Muscle of leg (tissue), 11 donors: Measurements from ENCODE around the gene ZBTB32. TPM values are rescaled to one million over a fixed set of nuclear protein-coding genes. Genes with fewer than 3 reads are reported as not detected.
A peak's percentile ranks its signal among the peaks of the same experiment; 100 is the strongest.
"Not testable (repeated sequence)": the region's sequence is repeated elsewhere in the genome, so short reads cannot be mapped to it uniquely, and the experiment has no call there.

Source experiments
- DNase-seq: peaks from one replicate; pipeline ENCODE4 v3.0.0; 2013
- H3K27ac ChIP-seq: one replicate; pipeline ENCODE4 v1.5.1; 2013; ENCODE audit warnings: mild to moderate bottlenecking, low read length, control low read depth
- H3K27me3 ChIP-seq: one replicate; pipeline ENCODE4 v1.6.1; 2013; ENCODE audit warnings: low read length; ENCODE audit not compliant: control insufficient read depth, insufficient read depth
- H3K36me3 ChIP-seq: one replicate; pipeline ENCODE4 v1.6.1; 2013; ENCODE audit warnings: low read length; ENCODE audit not compliant: control insufficient read depth, insufficient read depth
- H3K4me1 ChIP-seq: one replicate; pipeline ENCODE4 v1.6.1; 2013; ENCODE audit warnings: low read length; ENCODE audit not compliant: control insufficient read depth, insufficient read depth
- H3K4me3 ChIP-seq: one replicate; pipeline ENCODE4 v1.5.1; 2013; ENCODE audit warnings: low read length, control low read depth
- H3K9me3 ChIP-seq: replicated peaks from 2 replicates; pipeline ENCODE4 v1.6.1; 2013; ENCODE audit warnings: low read depth, low read length; ENCODE audit not compliant: control insufficient read depth
- WGBS: methylation state at CpG from one replicate; pipeline ENCODE4 v1.1.5; 2013; ENCODE audit warnings: missing lambda C conversion rate; ENCODE audit not compliant: insufficient coverage; 5-methylcytosine and 5-hydroxymethylcytosine counted together
- polyA plus RNA-seq, 8 donors: library from polyadenylated mRNA; unstranded; fragments of 120-200 nt; gene quantifications; one replicate each; pipeline versions ENCODE4 v1.2.1 to v1.2.3, GENCODE V29; 2013; ENCODE audit warnings: inconsistent platforms in 1 of 8, low replicate concordance in 1 of 8; ENCODE audit not compliant: insufficient read length in 8 of 8, insufficient read depth in 1 of 8
- total RNA-seq: library from RNA; stranded (reverse); fragments of 120-200 nt; gene quantifications from one replicate; pipeline ENCODE4 v1.2.4, GENCODE V29; 2013

ZBTB32 gene
- total and polyA plus RNA-seq, 9 donors = 0.25 to 0.40 (median 0.36) TPM; not detected in 3

DNA sequence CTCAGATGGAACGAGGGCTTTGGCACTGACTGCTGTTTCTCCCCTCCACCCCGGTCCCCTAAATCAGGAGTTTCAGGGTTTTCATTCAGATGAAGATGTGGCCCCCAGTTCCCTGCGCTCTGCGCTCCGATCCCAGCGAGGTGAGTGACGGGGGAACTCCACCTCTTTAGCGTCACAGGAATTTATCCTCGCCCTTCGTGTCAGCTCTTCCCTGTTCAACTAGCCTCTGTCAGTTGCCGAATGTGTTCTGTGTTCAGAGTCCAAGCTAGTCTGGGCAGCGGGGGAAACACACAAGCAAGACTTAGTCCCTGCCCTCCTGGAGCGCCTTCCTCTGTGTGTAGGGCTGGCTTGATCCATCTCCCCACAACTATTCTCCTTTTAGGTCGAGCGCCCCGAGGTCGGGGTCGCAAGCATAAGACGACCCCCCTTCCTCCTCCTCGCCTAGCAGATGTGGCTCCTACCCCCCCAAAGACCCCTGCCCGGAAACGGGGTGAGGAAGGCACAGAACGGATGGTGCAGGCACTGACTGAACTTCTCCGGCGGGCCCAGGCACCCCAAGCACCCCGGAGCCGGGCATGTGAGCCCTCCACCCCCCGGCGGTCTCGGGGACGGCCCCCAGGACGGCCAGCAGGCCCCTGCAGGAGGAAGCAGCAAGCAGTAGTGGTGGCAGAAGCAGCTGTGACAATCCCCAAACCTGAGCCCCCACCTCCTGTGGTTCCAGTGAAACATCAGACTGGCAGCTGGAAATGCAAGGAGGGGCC lies 15.2 kb downstream of the ZBTB32 start:
- H3K36me3 ChIP-seq = peaks cover 49% of the 10 kb centered on the region

DNA sequence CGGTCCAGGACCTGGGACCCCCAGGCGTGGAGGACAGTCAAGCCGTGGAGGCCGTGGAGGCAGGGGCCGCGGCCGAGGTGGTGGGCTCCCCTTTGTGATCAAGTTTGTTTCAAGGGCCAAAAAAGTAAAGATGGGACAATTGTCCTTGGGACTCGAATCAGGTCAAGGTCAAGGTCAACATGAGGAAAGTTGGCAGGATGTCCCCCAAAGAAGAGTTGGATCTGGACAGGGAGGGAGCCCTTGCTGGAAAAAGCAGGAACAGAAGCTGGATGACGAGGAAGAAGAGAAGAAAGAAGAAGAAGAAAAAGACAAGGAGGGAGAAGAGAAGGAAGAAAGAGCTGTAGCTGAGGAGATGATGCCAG lies 15.8 kb downstream of the ZBTB32 start:
- H3K4me1 ChIP-seq = peaks cover 19% of the 10 kb centered on the region
- WGBS = 90% methylated on average over 9 of the region's 9 CpGs
- no peaks in the 10 kb centered on the region for H3K27me3 ChIP-seq
- no peaks in the 10 kb centered on the region for H3K9me3 ChIP-seq
- no peak overlapping the region for H3K4me3 ChIP-seq
- no peak for DNase-seq
- peaks cover 55% of the 10 kb centered on the region for H3K36me3 ChIP-seq
- H3K27ac ChIP-seq = no peak overlapping the region

More for the DNA sequence above, 15.2 kb downstream of the ZBTB32 start:
- no peak overlapping the region for H3K27ac ChIP-seq
- DNase-seq = no peak
- H3K4me3 ChIP-seq = peak overlapping the region; percentile 86
- 85% methylated on average over 25 of the region's 32 CpGs for WGBS
- H3K4me1 ChIP-seq = peaks cover 19% of the 10 kb centered on the region
- no peaks in the 10 kb centered on the region for H3K27me3 ChIP-seq
- H3K9me3 ChIP-seq = no peaks in the 10 kb centered on the region

DNA sequence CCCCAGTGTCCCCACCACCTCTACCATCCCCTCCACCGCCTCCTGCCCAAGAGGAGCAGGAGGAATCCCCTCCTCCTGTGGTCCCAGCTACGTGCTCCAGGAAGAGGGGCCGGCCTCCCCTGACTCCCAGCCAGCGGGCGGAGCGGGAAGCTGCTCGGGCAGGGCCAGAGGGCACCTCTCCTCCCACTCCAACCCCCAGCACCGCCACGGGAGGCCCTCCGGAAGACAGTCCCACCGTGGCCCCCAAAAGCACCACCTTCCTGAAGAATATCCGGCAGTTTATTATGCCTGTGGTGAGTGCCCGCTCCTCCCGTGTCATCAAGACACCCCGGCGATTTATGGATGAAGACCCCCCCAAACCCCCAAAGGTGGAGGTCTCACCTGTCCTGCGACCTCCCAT lies 16.3 kb downstream of the ZBTB32 start:
- H3K4me1 ChIP-seq = peaks cover 18% of the 10 kb centered on the region
- no peaks in the 10 kb centered on the region for H3K27me3 ChIP-seq
- H3K4me3 ChIP-seq = no peak overlapping the region
- DNase-seq = no peak
- H3K27ac ChIP-seq = no peak overlapping the region
- H3K36me3 ChIP-seq = peaks cover 60% of the 10 kb centered on the region
- 90% methylated on average over 14 of the region's 17 CpGs for WGBS
- H3K9me3 ChIP-seq = no peaks in the 10 kb centered on the region

DNA sequence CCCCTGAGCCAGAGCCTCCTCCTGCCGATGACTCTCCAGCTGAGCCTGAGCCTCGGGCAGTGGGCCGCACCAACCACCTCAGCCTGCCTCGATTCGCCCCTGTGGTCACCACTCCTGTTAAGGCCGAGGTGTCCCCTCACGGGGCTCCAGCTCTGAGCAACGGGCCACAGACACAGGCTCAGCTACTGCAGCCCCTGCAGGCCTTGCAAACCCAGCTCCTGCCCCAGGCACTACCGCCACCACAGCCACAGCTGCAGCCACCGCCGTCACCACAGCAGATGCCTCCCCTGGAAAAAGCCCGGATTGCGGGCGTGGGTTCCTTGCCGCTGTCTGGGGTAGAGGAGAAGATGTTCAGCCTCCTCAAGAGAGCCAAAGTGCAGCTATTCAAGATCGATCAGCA lies 17.0 kb downstream of the ZBTB32 start:
- Histone ChIP-seq H3K36me3 (peaks cover 67% of the 10 kb centered on the region), H3K27me3 (no peaks in the 10 kb centered on the region), H3K9me3 (no peaks in the 10 kb centered on the region), H3K4me1 (peaks cover 11% of the 10 kb centered on the region), H3K27ac (no peak overlapping the region), H3K4me3 (no peak overlapping the region)
- no peak for DNase-seq
- 87% methylated on average over 9 of the region's 16 CpGs for WGBS

DNA sequence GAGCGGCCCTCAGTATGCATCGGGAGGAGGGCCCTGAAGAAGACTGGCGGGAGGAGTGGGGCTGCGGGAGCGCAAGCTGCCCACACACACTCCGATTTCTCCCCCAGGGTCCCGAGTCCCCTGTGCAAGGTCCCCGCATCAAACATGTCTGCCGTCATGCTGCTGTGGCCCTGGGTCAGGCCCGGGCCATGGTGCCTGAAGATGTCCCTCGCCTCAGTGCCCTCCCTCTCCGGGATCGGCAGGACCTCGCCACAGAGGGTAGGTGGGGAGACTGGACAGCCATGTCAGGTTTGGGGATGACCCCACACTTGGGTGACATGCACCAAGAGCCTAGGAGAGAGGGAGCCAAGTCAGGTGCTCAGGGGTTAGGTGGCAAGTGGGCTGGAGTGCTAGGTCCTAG lies 18.1 kb downstream of the ZBTB32 start:
- 95% methylated on average over 14 of the region's 14 CpGs for WGBS
- H3K4me3 ChIP-seq = no peak overlapping the region
- H3K9me3 ChIP-seq = no peaks in the 10 kb centered on the region
- no peaks in the 10 kb centered on the region for H3K27me3 ChIP-seq
- no peak overlapping the region for H3K27ac ChIP-seq
- no peak for DNase-seq
- H3K36me3 ChIP-seq = peaks cover 76% of the 10 kb centered on the region
- H3K4me1 ChIP-seq = peaks cover 11% of the 10 kb centered on the region

DNA sequence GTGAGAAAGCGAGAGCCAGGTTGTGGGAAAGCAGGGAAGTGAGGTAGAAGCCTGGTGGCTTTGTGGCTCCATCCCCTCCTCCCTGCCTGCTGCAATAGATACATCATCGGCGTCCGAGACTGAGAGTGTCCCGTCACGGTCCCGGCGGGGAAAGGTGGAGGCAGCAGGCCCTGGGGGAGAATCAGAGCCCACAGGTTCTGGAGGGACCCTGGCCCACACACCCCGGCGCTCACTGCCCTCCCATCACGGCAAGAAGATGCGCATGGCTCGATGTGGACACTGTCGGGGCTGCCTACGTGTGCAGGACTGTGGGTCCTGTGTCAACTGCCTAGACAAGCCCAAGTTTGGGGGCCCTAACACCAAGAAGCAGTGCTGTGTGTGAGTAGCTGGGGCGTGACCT lies 18.5 kb downstream of the ZBTB32 start:
- Histone ChIP-seq H3K9me3 (no peaks in the 10 kb centered on the region), H3K27ac (no peak overlapping the region), H3K4me1 (peaks cover 11% of the 10 kb centered on the region), H3K4me3 (no peak overlapping the region), H3K27me3 (no peaks in the 10 kb centered on the region), H3K36me3 (peaks cover 80% of the 10 kb centered on the region)
- WGBS = 96% methylated on average over 10 of the region's 16 CpGs
- DNase-seq = no peak

DNA sequence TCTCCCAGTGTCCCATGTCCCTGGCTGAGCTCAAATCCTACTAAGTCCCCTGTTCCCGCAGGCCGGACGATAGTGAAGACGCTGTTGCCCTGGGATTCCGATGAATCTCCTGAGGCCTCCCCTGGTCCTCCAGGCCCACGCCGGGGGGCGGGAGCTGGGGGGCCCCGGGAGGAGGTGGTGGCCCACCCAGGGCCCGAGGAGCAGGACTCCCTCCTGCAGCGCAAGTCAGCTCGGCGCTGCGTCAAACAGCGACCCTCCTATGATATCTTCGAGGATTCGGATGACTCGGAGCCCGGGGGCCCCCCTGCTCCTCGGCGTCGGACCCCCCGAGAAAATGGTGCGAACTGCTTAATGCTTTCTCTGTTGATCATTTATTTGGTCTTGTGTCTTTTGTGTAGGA lies 19.3 kb downstream of the ZBTB32 start:
- no peaks in the 10 kb centered on the region for H3K27me3 ChIP-seq
- no peak overlapping the region for H3K27ac ChIP-seq
- 93% methylated on average over 24 of the region's 24 CpGs for WGBS
- H3K4me3 ChIP-seq = no peak overlapping the region
- no peak for DNase-seq
- H3K9me3 ChIP-seq = no peaks in the 10 kb centered on the region
- peaks cover 11% of the 10 kb centered on the region for H3K4me1 ChIP-seq
- peaks cover 88% of the 10 kb centered on the region for H3K36me3 ChIP-seq

DNA sequence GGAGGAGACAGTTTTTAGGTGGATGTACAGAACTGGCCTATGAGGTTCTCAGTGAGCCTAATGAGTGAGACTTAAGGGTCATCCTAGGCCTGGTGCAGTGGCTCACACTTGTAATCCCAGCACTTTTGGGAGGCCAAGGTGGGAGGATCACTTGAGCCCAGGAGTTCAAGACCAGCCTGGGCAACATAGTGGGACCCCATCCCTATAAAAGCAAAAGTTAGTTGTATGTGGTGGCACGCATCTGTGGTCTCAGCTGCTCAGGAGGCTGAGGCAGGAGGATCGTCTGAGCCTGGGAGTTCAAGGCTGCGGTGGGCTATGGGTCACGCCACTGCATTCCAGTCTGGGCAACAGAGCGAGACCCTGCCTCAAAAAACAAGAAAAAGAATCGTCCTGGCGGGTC lies 19.8 kb downstream of the ZBTB32 start:
- H3K27ac ChIP-seq, H3K4me3 ChIP-seq, DNase-seq, H3K27me3 ChIP-seq, H3K9me3 ChIP-seq, H3K4me1 ChIP-seq: not testable (repeated sequence)
- WGBS = 100% methylated on average over 6 of the region's 7 CpGs
- peaks cover 92% of the 10 kb centered on the region for H3K36me3 ChIP-seq

DNA sequence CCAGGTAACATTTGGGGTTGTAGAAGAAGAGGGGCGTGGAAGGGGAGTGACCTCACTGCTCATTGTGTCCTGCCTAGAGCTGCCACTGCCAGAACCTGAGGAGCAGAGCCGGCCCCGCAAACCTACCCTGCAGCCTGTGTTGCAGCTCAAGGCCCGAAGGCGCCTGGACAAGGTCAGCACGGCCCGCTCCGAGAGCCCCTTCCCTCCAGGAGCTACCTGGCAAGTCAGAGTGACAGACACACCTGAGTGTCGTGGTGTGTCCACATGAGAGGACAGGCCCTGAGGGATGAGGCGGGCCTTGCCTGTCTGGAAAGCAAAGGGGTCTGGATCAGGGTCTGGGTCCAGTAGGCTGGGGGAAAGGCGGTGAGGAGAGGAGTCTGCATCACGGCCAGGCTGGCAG lies 20.2 kb downstream of the ZBTB32 start:
- 94% methylated on average over 11 of the region's 12 CpGs for WGBS
- H3K9me3 ChIP-seq = no peaks in the 10 kb centered on the region
- DNase-seq = no peak

DNA sequence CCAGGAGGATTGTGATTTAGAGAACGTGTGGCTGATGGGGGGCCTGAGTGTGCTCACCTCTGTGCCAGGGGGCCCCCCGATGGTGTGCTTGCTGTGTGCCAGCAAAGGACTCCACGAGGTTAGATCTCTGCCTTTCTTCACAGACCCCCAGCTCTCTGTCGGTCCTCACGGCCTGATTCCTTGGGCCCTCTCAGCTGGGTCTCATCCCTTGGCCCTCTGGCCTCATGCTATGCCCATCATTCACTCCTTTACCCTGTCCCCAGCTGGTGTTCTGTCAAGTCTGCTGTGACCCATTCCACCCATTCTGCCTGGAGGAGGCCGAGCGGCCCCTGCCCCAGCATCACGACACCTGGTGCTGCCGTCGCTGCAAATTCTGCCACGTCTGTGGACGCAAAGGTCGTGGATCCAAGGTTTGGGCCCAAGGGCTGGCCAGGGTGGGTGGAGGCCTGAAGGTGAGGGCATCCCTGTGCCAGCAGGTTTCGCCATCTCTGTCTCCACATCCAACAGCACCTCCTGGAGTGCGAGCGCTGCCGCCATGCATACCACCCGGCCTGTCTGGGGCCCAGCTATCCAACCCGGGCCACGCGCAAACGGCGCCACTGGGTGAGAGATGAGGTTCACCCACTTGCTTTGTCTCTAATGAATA lies 21.0 kb downstream of the ZBTB32 start:
- no peaks in the 10 kb centered on the region for H3K27me3 ChIP-seq
- no peak for DNase-seq
- H3K27ac ChIP-seq = no peak overlapping the region
- no peaks in the 10 kb centered on the region for H3K9me3 ChIP-seq
- no peak overlapping the region for H3K4me3 ChIP-seq
- peaks cover 95% of the 10 kb centered on the region for H3K36me3 ChIP-seq
- no peaks in the 10 kb centered on the region for H3K4me1 ChIP-seq
- 87% methylated on average over 6 of the region's 23 CpGs for WGBS

More for the DNA sequence above, 20.2 kb downstream of the ZBTB32 start:
- no peaks in the 10 kb centered on the region for H3K27me3 ChIP-seq
- H3K4me3 ChIP-seq = no peak overlapping the region
- peaks cover 94% of the 10 kb centered on the region for H3K36me3 ChIP-seq
- H3K27ac ChIP-seq = no peak overlapping the region
- H3K4me1 ChIP-seq = peaks cover 2% of the 10 kb centered on the region
